RPMI7951 (cell line): ENCODE data around the gene GABRR1. TPM values are rescaled to one million over a fixed set of nuclear protein-coding genes. Genes with fewer than 3 reads are reported as not detected.

Experiments
- DNase-seq: peaks from one replicate; pipeline ENCODE4 v3.0.0-alpha.2; 2012; ENCODE audit warnings: low read depth
- total RNA-seq: library from RNA; depleted of rRNA; stranded (reverse); fragments of >200 nt; shearing (Covaris generic); gene quantifications from 2 replicates; pipeline ENCODE4 v1.2.3, GENCODE V29; 2014

Gene GABRR1
- total RNA-seq, 1 experiment from 2014 or later = not detected

DNA sequence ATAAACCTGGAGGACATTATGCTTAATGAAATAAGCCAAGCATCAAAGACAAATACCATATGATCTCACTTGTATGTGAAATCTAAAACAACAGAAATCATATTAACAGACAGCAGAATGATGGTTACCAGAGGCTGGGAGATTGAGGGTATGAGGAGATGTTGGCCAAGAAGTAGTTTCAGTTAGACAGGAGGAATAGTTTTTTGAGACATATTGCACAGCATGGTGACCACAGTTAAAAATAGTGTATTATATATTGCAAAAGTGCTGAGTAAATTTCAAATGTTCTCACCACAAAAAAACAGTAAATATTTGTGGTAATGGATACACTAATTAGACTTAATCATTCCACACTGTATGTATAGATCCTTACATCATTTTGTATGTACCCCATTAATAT, 1.8 kb downstream of the GABRR1 start:
- DNase-seq = no peak

DNA sequence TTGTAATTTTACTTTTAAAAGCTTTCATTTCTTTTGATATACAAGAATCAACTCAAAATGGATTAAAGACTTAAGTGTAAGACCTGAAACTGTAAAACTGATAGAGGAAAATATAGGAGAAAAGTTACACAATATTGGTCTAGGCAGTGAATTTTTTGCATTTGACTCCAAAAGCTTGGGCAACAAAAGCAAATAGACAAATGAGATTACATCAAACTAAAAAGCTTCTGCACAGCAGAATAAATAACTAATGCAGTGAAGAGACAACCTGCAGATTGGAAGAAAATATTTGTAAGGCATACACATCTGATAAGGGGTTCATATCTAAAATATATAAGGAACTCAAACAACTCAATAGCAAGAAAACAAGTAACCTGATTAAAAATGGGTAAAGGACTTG, 3.0 kb downstream of the GABRR1 start:
- DNase-seq = no peak

DNA sequence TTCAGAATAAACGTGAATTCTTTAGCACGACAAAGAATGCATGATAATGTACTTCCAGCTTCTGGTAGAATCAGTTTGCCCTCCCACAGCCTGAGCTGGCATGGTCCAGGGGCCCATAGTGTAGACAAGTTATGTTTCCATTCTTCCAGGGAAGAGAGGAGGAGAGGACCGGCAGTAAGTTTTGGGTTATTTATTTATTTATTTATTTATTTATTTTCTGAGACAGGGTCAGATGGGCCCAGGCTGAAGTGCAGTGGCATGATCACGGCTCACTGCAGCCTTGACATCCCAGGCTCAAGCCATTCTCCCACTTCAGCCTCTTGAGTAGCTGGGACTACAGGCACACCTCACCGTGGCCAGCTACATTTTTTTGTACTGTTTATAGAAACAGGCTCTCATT, 4.7 kb downstream of the GABRR1 start:
- no peak for DNase-seq

DNA sequence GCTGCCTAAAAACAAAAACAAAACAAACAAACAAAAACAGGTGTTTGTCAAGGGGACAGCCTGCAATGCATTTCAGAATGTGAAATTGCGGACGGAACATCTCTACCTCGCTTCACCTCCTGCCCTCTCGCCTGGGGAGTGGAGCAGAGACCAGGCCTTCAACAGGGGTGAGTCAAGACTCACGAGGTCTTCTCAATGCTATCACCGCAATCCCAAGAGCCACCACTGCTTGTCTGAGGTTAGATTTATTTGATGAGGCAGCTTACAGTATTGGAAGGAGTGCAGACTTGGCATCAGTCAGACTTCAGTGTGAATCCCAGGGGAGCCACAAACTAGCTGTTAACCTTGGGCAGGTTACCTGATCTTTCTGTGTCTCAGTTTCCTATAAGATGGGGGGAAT, 7.7 kb downstream of the GABRR1 start:
- no peak for DNase-seq

DNA sequence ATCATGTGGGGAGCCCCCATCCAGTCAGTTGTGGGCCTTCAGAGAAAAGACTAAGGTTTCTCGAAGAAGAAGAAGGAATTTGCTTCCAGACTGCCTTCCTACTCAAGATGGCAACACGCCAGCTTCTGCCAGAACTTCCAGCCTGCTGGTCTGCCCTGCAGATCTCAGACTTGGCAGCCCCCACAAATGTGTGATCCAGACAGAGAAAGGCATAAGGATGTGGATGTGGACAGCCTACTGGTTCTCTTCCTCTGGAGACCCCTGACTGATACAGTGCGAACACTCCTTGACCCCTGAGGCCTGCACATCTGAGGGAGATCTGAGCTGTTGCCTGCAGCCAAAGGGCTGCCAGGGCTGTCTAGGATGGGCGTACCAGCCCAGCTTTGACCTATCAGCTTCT, 8.6 kb downstream of the GABRR1 start:
- no peak for DNase-seq

DNA sequence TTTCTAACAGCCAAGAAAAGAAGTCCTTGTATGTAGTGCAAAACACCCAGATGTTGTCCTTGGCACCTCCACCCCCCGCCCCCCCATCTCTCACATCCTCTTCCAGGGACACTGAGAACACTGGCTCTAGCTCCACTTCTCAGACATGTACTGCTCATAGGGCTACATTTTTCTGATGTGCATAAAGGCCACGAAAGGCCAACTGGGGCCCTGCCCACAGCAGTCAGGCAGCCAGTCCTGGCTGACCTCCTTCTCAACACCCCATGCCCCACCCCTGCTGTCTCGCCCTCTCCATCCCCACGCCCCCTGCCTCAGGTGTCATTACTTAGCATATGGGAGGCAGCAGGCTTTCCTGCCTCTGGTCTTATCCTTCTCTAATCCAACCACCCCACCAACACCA, 11.3 kb downstream of the GABRR1 start:
- DNase-seq = no peak

DNA sequence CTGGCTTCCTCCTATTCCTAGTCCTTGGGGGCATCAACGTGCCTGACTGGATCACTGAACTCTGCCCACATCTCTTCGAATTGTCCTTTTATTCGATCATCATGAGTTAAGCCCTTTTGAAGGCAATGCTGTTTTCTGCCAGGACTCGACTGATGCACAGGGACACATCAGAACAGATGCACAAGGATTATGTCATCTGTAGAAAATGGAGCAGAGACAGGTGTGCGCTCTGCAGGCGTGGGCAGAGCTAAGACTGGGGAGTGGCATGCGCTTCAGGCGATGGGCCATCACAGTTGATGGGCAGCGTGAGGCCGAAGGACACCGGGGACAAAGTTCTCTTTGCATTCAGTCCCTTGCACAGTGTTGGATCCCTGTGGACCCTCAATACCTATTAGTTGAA, 13.1 kb downstream of the GABRR1 start:
- no peak for DNase-seq

DNA sequence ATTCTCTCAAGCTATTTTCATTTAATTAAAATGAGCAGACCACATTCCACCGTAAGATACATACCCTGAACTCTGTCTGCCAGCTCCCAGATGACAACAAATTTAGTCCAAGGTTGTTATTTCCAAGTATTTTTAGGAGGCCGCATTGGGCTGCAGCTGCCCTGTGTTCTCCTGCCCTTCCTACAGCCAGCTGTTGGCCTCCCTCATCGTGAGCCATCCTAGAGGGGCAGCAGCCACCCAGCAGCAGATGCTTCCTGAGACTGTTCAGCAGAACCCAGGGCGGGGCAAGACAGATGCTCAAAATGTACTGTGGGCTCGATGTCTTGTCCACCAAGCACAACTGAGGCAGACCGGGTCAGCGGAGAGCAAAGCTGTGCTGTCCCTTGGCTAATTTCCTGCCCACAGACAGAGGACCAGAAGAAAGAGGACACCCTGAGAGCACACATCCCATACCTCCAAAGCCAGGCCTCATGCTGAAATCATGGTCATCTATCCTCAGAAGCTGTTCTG, 16.4 kb downstream of the GABRR1 start:
- DNase-seq = no peak

DNA sequence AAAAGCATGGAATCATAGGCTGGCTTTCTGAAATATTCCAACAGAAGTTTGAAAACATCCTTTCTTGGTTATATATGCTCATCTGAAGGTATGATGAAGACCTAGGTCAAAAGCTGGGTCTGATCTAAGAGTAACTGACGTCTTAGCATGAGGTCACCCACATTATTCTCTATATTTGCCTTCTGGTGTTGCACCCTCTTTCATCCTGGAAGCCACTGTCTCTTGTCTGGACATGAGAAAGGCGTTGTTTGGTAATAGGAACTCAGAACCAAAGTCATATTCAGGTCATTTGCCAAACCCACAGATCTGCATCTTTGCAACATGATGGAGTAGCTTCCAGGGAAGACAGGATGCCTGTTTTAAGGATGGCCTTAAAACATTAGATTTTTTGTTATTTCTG, 17.6 kb downstream of the GABRR1 start:
- DNase-seq = no peak

DNA sequence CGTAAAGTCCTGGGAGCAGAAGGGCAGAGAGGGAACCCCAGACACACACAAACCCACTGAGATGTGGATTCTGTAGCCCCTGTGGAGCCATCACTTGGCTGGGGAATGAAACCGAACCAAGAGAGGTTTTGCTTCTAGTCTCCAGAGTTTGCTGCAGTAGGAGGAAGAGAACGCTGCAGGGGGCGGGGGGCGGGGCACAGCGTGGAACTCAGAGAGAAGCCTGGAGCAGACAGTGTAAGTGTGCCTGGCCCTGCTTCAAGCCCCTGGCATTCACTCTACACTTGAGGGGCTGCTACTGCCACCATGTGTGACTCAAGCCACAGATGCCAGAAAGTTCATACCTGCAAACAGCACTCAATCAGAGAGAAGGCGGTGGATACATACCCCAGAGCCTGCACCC, 18.9 kb downstream of the GABRR1 start:
- no peak for DNase-seq

DNA sequence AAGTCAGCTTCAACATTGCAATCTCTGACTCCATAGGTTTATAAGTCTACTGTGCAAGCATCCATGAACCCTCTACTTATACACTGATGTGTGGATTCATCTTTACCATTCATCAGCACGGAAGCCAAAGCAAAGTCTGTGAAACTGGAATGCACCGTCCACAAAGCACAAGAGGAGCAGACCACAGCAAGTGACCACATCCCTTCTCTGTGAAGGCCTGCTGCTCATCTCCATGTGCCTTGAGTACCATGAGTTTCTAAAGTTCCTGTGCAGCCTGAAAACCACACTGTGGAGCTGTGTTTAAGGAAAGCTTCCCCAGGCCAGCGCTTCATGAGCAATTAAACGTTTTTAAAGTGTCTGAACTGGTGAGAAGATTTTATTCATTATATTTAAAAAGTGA, 20.0 kb downstream of the GABRR1 start:
- peak; percentile 14 for DNase-seq

DNA sequence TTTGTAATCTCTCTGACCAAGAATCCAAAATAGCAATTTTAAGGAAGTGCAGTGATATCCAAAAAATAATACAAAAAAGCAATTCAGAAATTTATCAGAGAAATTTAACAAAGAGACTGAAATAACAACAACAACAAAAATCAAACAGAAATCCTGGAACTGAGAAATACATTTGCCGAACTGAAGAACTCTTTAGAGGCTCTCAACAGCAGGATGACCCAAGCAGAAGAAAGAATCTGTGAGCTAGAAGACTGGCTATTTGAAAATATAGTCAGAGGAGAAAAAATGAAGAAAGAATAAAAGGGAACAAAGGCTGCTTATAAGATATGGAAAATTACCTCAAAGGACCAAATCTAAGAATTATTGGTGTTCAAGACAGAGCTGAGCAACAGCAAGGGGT, 22.6 kb downstream of the GABRR1 start:
- DNase-seq = no peak

DNA sequence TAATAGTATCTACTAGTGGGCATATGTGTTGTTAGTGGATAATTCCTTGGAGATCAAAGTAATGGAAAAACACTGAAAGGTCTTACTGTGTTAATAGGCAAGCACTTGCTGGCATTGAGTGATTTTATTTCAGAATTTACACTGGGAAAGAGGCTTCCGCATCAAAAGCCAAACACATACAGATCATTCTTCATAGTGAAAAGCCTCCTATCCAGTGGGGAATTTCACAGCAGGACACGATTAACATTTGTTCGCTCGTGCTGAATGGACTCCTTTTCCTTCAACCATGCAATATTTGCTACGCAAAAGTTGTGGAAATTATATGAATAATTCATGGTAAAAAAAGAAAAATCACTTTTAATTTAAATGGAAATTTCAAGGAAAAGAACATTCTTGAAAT, 26.4 kb downstream of the GABRR1 start:
- no peak for DNase-seq

DNA sequence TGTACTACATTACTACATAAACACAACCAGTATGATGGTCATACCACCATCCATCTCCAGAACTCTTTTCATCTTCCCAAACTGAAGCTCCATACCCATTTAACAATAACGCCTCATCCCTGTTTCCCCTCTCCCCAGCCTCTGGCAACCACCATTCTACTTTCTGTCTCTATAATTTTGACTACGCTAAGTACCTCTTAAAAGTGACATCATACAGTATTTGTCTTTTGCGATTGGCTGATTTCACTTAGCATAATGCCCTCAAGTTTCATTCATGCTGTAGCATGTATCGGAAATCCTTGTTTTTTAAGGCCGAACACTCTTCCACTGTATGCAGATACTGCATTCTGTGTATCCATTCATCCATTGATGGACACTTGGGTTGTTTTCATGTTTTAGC, 29.7 kb downstream of the GABRR1 start:
- DNase-seq = no peak

DNA sequence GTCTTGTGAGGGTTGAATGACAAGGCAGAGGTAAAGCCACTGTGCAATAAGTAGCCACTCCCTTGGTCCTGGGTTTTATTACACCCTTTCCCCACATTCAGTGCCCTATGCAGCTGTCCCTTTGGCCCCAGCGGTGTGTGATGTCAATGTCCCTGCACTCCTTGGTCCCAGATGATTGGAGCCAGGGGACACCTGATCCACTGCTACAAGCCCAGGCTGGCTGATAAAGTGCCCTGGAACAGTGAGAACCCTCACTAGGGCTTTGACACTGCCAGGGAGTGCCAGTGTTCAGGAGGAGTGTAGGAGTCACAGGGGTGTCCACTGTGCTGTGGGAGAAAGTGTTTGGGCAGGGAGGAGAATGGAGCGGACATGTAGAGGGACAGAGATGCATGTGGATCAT, 30.4 kb downstream of the GABRR1 start:
- no peak for DNase-seq

DNA sequence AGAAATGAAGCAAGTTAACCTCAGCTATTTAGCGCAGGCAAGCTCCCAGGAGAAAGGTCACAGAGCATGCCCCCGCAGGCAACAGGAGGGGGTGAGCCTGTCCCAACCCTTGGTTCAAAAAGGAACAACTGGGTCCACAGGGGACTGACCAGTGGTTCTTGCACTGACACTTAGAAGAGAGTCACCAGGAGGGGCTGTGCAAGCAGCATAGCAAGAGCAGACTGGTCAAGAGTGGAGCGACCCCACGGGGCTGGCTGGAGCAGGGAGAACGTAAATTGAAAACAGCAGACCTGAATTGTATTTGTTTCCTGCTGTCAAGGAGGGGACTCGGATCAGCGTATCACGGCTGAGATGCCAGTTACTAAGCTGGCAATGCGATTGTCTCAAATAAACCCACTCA, 32.8 kb downstream of the GABRR1 start:
- no peak for DNase-seq

DNA sequence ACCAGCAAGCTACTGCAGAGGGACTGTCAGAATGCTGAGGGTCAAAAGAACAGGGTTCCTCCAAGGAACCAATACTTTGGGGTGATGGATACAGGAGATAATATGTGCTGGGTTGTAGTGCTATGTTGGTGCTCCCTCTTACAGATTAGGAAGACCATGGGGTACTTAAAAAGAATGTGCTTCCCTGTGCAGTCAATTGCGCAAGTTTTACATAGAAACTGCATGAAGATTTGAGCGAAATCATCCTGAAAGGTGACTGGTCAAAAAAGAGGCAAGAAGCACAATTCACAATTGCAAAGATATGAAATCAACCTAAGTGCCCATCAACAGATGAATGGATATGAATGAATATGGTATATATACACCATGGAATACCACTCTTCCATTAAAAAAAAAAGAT, 33.9 kb downstream of the GABRR1 start:
- DNase-seq = no peak

DNA sequence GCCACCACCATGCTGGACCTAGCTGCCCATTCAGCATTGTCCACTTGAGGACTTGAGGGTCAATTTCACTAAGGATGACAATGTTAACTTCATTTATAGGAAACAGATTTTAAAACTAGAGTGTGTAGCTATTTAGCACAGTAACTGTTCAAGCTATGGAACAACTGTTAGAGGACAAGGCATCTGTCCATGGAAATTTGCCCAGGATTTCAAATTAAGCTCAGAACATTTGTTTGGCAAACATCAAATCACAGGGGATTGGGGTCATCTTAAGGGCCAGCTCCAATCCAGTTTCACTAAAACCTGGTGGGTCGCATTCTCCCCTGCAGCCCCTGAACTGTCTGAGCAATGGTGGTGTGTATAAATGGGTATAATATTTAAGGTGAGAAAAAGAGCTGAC, 36.2 kb downstream of the GABRR1 start:
- no peak for DNase-seq

DNA sequence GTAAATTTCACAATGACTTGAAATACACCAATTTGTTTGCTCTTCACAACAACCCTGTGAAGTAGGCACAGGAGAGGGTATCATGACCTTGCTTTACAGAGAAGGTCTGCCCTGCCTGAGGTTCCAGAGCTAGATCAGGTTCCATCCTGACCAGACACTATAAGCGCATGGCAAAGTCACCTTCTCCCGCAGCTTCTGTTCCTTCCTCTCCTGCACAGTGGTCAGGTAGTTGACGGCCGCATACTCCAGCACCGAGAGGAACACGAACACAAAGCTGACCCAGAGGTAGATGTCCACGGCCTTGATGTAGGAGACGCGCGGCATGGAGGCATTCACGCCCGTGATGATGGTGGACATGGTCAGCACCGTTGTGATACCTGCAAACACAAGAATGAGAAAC, 37.0 kb downstream of the GABRR1 start:
- DNase-seq = no peak

DNA sequence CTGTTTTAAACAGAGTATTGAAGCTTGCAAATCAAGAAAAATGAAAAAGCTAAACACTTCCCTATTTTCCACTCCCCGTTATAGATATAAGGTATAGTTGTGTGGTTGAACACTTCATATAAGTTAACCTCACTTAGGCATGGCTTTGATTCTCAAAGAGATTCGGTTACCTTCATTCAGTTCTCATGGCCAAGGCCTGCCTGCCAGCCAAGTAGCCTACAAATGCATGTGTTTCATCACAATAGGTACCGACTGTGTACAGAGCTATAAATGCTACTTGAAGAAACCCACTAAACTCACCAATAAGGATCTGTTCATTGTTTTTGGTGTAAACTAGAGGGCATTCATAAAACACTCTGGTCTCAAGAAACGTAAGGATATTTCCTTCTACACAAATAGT, 43.5 kb downstream of the GABRR1 start:
- DNase-seq = no peak

DNA sequence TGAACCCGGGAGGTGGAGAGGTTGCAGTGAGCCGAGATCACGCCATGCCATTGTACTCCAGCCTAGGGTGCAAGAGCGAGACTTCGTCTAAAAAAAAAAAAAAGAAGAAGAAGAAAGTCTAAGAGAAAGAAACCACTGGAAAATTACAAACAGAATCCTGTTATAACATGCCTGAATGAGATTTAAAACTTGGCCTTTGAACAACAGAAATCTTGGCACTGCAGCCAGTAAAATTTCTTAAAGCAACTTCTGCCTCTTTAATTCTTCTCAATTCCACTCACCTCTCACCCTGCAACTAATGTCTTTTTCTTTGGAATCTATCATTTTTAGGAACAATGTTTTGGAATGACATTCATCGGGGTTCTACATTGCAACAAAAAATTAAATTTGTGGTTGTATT, 45.0 kb downstream of the GABRR1 start:
- DNase-seq = no peak

DNA sequence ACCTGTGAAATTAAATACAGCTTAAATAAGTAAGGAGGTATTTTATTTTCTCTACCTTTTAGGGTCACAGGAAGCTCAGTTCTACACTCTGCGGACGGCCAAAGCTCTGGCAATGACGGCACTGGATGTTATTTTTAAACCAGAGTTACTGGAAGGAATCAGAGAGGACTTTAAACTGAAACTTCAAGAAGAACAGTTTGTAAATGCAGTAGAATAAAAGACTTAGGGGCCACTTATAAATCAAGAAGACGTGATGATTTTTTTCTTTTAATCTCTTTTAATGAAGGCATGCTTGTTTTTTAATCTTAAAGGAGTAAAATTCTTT, 55.1 kb downstream of the GABRR1 start:
- no peak for DNase-seq

DNA sequence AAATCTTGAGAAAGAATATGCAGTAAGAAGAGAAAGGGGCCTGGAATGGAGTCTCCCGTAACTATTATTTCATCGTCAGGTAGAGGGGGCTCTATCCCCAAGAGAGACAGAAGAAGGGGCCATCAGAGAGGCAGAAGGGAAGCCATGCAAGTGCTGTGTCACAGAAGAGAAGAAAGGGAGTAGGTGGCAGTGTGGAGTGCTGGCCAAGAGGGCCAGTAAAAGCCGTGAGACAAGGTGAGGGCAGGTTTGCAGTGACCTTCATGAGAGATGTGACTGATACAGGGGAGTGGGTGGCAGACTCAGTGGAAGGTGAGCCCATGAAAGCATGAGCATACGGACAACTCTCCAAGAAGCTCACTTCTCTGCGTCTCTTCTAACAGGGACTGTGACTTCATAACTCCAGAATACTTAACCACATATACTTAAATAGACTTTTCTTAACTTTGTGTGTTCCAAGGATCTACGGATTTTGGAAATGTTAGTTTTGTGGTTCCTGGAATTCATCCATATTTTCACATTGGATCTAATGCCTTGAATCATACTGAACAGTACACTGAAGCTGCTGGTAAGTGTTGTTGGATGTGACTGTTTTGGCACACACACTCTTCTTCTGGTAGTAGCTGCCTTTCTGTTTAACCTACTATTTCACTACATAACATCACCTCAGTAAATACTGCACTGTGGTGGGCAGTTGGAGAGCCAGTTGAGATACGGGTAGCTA, 55.7 kb downstream of the GABRR1 start:
- no peak for DNase-seq

DNA sequence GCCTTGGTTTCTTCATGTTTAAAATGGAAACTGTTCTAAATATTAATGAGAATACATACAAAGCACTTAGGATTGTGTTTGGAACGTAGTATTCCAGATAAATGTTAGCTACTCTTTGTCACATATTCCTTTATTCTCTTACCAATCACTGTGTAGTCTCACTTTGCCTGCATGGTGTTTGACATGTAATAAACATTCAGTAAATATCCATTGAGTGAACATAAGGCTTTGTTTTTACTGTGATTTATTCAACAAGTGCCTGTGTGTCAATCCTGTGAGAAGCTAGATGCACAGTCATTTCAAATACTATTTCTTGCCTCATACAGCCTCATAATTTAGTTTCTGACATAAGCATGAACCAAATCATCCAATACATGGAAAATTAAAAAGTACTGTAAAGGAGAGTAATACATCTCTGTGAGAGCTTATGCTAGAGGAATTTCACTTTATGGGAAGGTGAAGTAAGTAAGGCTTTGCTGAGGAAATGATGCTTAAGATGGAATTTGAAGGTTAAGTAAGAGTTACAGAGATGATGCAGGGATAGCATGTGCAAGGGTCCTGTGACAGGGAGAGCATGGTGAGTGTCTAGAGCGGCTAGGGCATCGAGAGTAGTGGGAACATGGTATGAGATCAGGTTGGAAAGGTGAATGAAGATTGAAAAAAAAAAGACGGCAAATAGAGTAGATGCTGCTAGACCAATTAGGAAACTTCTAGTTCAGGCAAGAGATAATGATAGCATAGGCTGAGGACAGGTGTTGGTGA, 56.6 kb downstream of the GABRR1 start:
- DNase-seq = no peak
